ENCODE measurements around the gene GNG7. TPM values are rescaled to one million over a fixed set of nuclear protein-coding genes. Genes with fewer than 3 reads are reported as not detected.

The GNG7 gene
- total RNA-seq, 6 experiments from 2014 or later: 1.3 to 3.7 (median 2.3) TPM

DNA sequence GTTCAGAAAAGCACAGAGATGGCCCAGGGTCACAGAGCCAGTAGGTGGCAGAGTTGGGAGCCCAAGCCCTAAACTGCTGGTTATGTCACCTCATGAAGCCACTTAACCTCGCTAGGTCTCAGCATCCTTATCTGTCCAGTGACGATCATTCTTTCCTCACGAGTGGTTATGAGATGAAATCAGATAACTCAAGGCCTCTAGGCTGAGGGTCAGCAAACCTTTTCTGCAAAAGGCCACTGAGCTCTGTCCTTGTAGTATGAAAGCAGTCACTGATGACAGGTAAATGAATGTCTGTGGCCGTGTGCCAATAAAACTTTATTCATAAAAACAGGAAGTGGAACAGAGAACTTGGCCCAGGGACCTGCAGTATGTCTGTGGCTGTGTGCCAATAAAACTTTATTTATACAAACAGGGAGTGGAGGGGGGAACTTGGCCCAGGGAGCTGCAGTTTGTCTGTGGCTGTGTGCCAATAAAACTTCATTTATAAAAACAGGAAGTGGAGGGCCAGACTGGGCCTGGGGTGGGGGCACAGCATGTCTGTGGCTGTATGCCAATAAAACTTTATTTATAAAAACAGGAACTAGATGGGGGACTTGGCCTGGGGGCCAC, 71.2 kb downstream of the GNG7 start:
- Histone ChIP-seq H3K4me3 (no peak overlapping the region), H3K36me3 (no peaks in the 10 kb centered on the region), H3K9me3 (no peaks in the 10 kb centered on the region), H3K27me3 (no peaks in the 10 kb centered on the region), H3K27ac (peak overlapping the region; percentile 86 to 94 (median 91)), H3K4me1 (peaks cover 0 to 66% (median 29%) of the 10 kb centered on the region in 4 donors)
- no peak for TF ChIP-seq POLR2A (IDR thresholded peaks at IDR 0.05)
- TF ChIP-seq, protein P1, sequence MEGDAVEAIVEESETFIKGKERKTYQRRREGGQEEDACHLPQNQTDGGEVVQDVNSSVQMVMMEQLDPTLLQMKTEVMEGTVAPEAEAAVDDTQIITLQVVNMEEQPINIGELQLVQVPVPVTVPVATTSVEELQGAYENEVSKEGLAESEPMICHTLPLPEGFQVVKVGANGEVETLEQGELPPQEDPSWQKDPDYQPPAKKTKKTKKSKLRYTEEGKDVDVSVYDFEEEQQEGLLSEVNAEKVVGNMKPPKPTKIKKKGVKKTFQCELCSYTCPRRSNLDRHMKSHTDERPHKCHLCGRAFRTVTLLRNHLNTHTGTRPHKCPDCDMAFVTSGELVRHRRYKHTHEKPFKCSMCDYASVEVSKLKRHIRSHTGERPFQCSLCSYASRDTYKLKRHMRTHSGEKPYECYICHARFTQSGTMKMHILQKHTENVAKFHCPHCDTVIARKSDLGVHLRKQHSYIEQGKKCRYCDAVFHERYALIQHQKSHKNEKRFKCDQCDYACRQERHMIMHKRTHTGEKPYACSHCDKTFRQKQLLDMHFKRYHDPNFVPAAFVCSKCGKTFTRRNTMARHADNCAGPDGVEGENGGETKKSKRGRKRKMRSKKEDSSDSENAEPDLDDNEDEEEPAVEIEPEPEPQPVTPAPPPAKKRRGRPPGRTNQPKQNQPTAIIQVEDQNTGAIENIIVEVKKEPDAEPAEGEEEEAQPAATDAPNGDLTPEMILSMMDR (IDR thresholded peaks at IDR 0.05): peak in 1 of 4 donors; percentile 5
- 86% methylated on average over 1 of the region's 4 CpGs for WGBS (ENCODE audit: insufficient coverage, low coverage, low lambda C conversion rate, missing lambda C conversion rate)
- DNase-seq (no peak), ATAC-seq (no peak)
- intact Hi-C loops (cut with DNase I): no loop called here

DNA sequence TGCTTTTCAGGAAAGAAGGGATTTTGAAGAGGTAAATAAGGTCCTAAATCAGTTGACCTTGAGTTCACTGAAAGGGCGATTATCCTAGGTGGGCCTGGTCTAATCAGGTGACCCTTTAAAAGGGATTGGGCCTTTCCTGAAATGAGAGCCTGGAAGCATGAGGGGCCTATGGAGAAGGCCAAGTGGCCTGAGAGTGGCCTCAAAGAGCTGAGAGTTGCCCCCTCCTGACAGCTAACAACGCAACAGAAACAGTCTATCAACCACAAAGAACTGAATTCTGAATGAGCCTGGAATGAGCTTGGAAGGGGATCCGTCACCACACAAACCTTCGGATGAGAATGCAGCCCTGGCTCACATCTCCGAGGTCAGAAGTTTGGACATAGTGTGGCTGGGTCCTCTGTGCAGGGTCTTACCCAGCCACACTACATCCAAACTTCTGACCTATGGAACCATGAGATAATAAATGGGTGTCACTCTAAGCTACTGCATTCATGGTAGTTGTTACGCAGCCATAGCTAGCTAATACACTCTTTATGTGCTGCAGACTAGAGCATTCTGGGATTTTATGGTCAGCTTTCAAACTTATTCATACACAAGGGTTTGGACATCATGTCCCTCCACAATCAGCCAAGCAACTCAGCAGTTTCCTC, 72.0 kb downstream of the GNG7 start:
- 38% methylated on average over 1 of the region's 6 CpGs for WGBS (ENCODE audit: insufficient coverage, low coverage, low lambda C conversion rate, missing lambda C conversion rate)
- Histone ChIP-seq H3K27me3 (no peaks in the 10 kb centered on the region), H3K36me3 (no peaks in the 10 kb centered on the region), H3K27ac (peak overlapping the region; percentile 86 to 94 (median 91)), H3K4me1 (peaks cover 0 to 64% (median 26%) of the 10 kb centered on the region in 4 donors), H3K4me3 (no peak overlapping the region), H3K9me3 (no peaks in the 10 kb centered on the region)
- DNase-seq (no peak), ATAC-seq (no peak)
- TF ChIP-seq, protein P1 (IDR thresholded peaks at IDR 0.05): no peak
- no peak for TF ChIP-seq POLR2A (IDR thresholded peaks at IDR 0.05)
- intact Hi-C loops (cut with DNase I): no loop called here

DNA sequence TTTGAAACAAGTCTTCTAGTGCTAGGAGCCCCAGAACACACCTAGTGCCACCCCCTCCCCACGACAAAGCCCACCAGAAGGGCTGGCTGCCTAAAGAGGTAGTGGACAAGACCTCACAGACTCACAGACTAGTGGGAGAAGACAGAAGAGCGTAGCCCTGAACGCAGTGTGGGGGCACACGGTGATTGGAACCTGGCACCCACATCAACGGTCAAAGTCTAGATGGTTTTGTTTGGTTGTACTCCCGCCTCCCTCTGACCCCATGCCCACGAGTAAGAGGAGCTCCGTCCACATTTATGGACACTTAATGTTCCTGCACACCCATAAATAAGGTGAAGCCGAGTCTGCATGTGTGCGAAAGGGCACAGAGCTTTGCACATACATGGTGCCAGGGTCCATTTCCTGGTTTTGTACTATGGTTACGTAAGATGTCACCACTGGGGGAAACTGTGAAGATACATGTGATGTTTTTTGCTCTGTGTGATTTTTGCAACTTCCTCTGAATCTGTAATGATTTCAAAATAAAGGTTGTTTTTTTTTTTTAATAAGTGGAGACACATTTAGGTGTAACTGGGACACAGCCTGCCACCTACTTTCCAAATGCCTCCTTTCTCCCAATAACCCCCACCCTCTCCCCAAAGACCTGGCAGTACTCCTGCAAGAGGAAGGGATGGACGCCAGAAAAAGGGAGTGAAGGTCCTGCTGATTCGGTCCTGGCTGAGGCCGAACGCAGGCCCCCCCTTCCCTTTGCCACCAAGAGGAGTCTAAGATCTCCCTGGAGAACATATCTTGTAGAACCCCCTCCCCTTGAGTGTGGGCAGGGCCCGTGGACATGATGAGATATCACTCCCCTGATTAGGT, 72.8 kb downstream of the GNG7 start:
- peak overlapping the region; percentile 86 to 94 (median 91) for H3K27ac ChIP-seq

DNA sequence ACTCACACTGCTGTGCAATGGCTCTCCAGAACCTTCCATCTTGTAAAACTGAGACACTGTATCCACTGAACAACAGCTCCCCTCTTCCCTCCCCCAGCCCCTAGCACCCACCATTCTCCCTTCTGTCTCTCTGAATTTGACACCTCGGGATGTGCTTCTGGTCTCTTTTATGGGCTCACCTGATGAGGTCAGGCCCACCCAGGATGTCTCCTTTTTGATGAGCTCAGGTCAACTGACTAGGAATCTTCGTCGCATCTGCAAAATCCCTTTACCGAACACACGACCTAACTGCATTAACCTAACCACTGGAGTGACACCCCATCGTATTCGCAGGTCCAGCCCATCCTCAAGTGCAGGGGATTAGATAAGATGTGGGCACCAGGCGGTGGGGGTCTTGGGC, 73.9 kb downstream of the GNG7 start:
- peak overlapping the region; percentile 86 to 94 (median 88) for H3K27ac ChIP-seq
- H3K9me3 ChIP-seq: no peaks in the 10 kb centered on the region
- no peaks in the 10 kb centered on the region for H3K27me3 ChIP-seq
- no peaks in the 10 kb centered on the region for H3K36me3 ChIP-seq
- TF ChIP-seq POLR2A (IDR thresholded peaks at IDR 0.05): no peak
- TF ChIP-seq, protein P1 (IDR thresholded peaks at IDR 0.05): no peak
- H3K4me1 ChIP-seq: peaks cover 0 to 66% (median 31%) of the 10 kb centered on the region in 4 donors
- DNase-seq: no peak
- no peak overlapping the region for H3K4me3 ChIP-seq
- intact Hi-C loops (cut with DNase I): loop anchor here in 1 of 2 donors (5.0 kb wide), 1 partner anchor 51 kb away; no protein-coding TSS in a partner anchor
- no peak for ATAC-seq
- WGBS (ENCODE audit: insufficient coverage, low coverage, low lambda C conversion rate, missing lambda C conversion rate): 97% methylated on average over 8 of the region's 8 CpGs

More for the DNA sequence above, 72.8 kb downstream of the GNG7 start:
- Histone ChIP-seq H3K4me3 (peak overlapping the region in 1 of 3 donors; percentile 1), H3K4me1 (peaks cover 0 to 64% (median 28%) of the 10 kb centered on the region in 4 donors), H3K36me3 (no peaks in the 10 kb centered on the region), H3K27me3 (no peaks in the 10 kb centered on the region), H3K9me3 (no peaks in the 10 kb centered on the region)
- intact Hi-C loops (cut with DNase I): loop anchor here in 1 of 2 donors (5.0 kb wide), 1 partner anchor 52 kb away; no protein-coding TSS in a partner anchor
- WGBS (ENCODE audit: insufficient coverage, low coverage, low lambda C conversion rate, missing lambda C conversion rate): 24% methylated on average over 12 of the region's 16 CpGs
- peak; percentile 74 for TF ChIP-seq POLR2A (IDR thresholded peaks at IDR 0.05)
- TF ChIP-seq, protein P1 (IDR thresholded peaks at IDR 0.05): no peak
- DNase-seq (peak; percentile 60 to 93 (median 84)), ATAC-seq (peak; percentile 45 to 74 (median 62))

Data from right lobe of liver (tissue), 6 donors.